ENCODE data around the gene AGBL1.

Gene AGBL1

GRCh38 chr15:86236356-86237110, 156.9 kb downstream of the AGBL1 start:
- DNase-seq (ENCODE audit: low spot score) = no peak

GRCh38 chr15:86237111-86237500, 157.4 kb downstream of the AGBL1 start:
- DNase-seq (ENCODE audit: low spot score) = no peak

GRCh38 chr15:86247249-86247955, 167.7 kb downstream of the AGBL1 start:
- no peak for DNase-seq (ENCODE audit: low spot score)

- no peak for DNase-seq (ENCODE audit: low spot score)
These were observed 175.6 kb downstream of the AGBL1 start for GRCh38 chr15:86255247-86255646.

- no peak for DNase-seq (ENCODE audit: low spot score)
These were observed 177.0 kb downstream of the AGBL1 start for GRCh38 chr15:86256628-86257027.

- DNase-seq (ENCODE audit: low spot score) = no peak
These were observed 179.9 kb downstream of the AGBL1 start for GRCh38 chr15:86259589-86259988.

- no peak for DNase-seq (ENCODE audit: low spot score)
These were observed 183.6 kb downstream of the AGBL1 start for GRCh38 chr15:86263230-86263629.

- DNase-seq (ENCODE audit: low spot score) = no peak
These were observed 187.3 kb downstream of the AGBL1 start for GRCh38 chr15:86266896-86267484.

GRCh38 chr15:86267892-86268291, 188.2 kb downstream of the AGBL1 start:
- DNase-seq (ENCODE audit: low spot score) = no peak

GRCh38 chr15:86268558-86268957, 188.9 kb downstream of the AGBL1 start:
- DNase-seq (ENCODE audit: low spot score) = no peak

- DNase-seq (ENCODE audit: low spot score) = no peak
These were observed 193.6 kb downstream of the AGBL1 start for GRCh38 chr15:86273309-86273708.

- DNase-seq (ENCODE audit: low spot score) = no peak
These were observed 195.7 kb downstream of the AGBL1 start for GRCh38 chr15:86275361-86275760.

GRCh38 chr15:86278586-86278985, 198.9 kb downstream of the AGBL1 start:
- DNase-seq (ENCODE audit: low spot score) = no peak

- no peak for DNase-seq (ENCODE audit: low spot score)
These were observed 205.0 kb downstream of the AGBL1 start for GRCh38 chr15:86284635-86285034.

- DNase-seq (ENCODE audit: low spot score) = no peak
These were observed 215.8 kb downstream of the AGBL1 start for GRCh38 chr15:86295511-86295910.

- DNase-seq (ENCODE audit: low spot score) = no peak
These were observed 217.1 kb downstream of the AGBL1 start for GRCh38 chr15:86296769-86297168.

- DNase-seq (ENCODE audit: low spot score) = no peak
These were observed 220.9 kb downstream of the AGBL1 start for GRCh38 chr15:86300390-86301125.

- DNase-seq (ENCODE audit: low spot score) = no peak
These were observed 232.1 kb downstream of the AGBL1 start for GRCh38 chr15:86311568-86312280.

GRCh38 chr15:86312486-86312885, 232.8 kb downstream of the AGBL1 start:
- no peak for DNase-seq (ENCODE audit: low spot score)

GRCh38 chr15:86316216-86316615, 236.5 kb downstream of the AGBL1 start:
- DNase-seq (ENCODE audit: low spot score) = no peak

- no peak for DNase-seq (ENCODE audit: low spot score)
These were observed 237.2 kb downstream of the AGBL1 start for GRCh38 chr15:86316726-86317383.

Measured in RKO (cell line).